Measurements from ENCODE around the gene HMGB4. TPM values are rescaled to one million over a fixed set of nuclear protein-coding genes. Genes with fewer than 3 reads are reported as not detected.

HMGB4 gene
- total and polyA plus RNA-seq, 7 donors = not detected

DNA sequence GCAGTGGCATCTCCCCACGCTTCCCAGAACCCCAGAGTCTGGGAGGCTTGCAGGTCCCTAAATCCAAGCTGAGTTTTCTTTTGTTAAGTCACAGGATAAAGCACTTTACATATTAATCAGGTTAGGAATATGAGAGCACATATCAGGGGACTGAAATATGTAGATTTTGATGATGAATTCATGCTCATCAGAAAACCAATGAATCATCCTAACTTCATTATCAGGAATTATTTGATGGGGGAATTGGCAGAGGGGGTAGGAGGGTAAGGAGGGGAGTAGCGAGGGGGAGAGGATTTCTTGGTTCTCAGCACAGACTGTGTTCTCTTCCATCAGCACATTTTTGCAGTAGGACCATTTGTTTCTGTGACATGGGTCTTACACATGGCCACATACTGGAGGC, 32.1 kb downstream of the HMGB4 start:
- Histone ChIP-seq H3K27me3 (no peaks in the 10 kb centered on the region), H3K27ac (no peak overlapping the region), H3K36me3 (no peaks in the 10 kb centered on the region), H3K9me3 (no peaks in the 10 kb centered on the region), H3K4me3 (no peak overlapping the region), H3K4me1 (no peaks in the 10 kb centered on the region)
- no peak for DNase-seq
- TF ChIP-seq EP300 (IDR thresholded peaks at IDR 0.05) (no peak), POLR2AphosphoS5 (IDR thresholded peaks at IDR 0.05) (no peak)
- TF ChIP-seq, protein P1, sequence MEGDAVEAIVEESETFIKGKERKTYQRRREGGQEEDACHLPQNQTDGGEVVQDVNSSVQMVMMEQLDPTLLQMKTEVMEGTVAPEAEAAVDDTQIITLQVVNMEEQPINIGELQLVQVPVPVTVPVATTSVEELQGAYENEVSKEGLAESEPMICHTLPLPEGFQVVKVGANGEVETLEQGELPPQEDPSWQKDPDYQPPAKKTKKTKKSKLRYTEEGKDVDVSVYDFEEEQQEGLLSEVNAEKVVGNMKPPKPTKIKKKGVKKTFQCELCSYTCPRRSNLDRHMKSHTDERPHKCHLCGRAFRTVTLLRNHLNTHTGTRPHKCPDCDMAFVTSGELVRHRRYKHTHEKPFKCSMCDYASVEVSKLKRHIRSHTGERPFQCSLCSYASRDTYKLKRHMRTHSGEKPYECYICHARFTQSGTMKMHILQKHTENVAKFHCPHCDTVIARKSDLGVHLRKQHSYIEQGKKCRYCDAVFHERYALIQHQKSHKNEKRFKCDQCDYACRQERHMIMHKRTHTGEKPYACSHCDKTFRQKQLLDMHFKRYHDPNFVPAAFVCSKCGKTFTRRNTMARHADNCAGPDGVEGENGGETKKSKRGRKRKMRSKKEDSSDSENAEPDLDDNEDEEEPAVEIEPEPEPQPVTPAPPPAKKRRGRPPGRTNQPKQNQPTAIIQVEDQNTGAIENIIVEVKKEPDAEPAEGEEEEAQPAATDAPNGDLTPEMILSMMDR (IDR thresholded peaks at IDR 0.05) = no peak
- 78 to 92% methylated on average over 2 of the region's 2 CpGs for WGBS, 2 donors
- intact Hi-C loops (cut with DNase I) = no loop called here

DNA sequence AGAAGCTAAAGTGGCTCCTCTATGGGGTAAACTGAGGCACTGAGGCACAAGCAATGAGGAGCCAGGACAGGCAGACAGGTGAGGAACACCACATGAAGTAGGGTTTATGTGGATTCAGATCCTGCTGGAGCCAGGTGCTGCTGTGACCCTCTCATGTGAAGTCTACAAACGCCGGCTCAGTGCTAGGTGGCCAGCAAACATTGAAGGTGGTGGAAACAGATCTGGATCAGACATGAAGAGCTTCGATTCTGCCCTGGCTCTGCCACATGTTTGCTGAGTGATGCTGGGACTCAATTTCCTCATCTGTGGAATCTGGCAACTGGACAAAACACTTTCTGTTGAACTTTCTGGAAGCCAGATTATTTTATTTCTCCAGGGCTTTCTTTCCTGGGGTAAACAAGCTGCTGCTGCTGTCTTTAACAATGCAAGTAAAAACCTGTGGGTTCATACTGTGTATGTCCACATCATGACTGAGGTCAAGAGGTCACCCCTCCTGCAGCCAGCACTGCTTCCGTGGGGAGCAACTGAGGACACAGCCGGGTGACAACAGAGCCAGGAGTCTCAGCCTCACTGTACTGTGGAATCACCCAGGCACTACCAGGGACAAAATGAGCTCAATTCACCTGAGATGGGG, 33.3 kb downstream of the HMGB4 start:
- intact Hi-C loops (cut with DNase I) = no loop called here
- H3K4me1 ChIP-seq = no peaks in the 10 kb centered on the region
- 73 to 80% methylated on average over 5 of the region's 5 CpGs for WGBS, 2 donors
- no peaks in the 10 kb centered on the region for H3K9me3 ChIP-seq
- H3K27me3 ChIP-seq = no peaks in the 10 kb centered on the region
- H3K4me3 ChIP-seq = no peak overlapping the region
- TF ChIP-seq POLR2A (IDR thresholded peaks at IDR 0.05) (no peak), EP300 (IDR thresholded peaks at IDR 0.05) (no peak), POLR2AphosphoS5 (IDR thresholded peaks at IDR 0.05) (no peak)
- TF ChIP-seq, protein P1 (IDR thresholded peaks at IDR 0.05) = no peak
- no peak for DNase-seq
- no peak overlapping the region for H3K27ac ChIP-seq
- H3K36me3 ChIP-seq = no peaks in the 10 kb centered on the region

DNA sequence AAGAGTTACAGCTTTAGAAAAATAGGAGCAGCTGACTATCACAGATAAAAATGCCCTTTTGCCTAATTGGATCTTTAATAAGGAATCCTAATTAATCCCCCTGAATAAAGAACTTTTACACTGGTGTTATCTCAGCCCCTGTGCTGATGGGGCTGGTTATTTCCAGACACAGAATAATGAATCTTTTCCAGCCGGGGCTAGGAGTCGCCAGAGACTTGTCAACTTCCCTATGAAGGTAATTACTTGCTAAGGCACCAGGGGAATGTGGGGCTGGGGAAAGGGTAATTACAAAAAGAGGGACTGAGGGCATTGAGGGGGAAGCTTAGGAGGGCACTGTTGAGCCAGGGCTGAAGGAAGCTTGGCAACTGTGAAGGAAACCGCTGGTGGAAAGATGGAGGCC, 34.5 kb downstream of the HMGB4 start:
- 78 to 81% methylated on average over 3 of the region's 3 CpGs for WGBS, 2 donors
- Histone ChIP-seq H3K9me3 (no peaks in the 10 kb centered on the region), H3K4me3 (no peak overlapping the region), H3K36me3 (no peaks in the 10 kb centered on the region), H3K27me3 (no peaks in the 10 kb centered on the region), H3K4me1 (no peaks in the 10 kb centered on the region), H3K27ac (no peak overlapping the region)
- TF ChIP-seq, protein P1 (IDR thresholded peaks at IDR 0.05) = no peak
- TF ChIP-seq POLR2AphosphoS5 (IDR thresholded peaks at IDR 0.05) (no peak), EP300 (IDR thresholded peaks at IDR 0.05) (no peak), POLR2A (IDR thresholded peaks at IDR 0.05) (no peak)
- no peak for DNase-seq
- intact Hi-C loops (cut with DNase I) = no loop called here

DNA sequence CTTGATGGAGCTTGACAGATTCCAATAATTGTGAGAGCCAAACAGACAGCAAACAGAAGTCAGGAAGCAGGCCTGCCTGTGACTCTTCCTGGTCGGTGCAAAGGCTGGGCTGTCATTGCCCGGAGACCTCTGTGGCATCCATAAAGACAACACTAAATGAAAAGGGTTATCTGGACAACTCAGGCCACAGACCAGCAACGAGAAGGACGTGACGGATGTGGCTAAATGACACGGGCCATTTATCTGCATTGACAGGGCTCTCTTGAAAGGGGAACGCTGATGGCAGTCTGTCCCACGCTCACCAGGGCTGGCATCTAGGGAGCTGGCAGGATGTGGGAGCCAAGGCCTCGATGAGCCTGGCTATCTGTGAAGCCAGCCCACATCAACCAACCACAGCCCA, 35.0 kb downstream of the HMGB4 start:
- no peak for TF ChIP-seq POLR2AphosphoS5 (IDR thresholded peaks at IDR 0.05)
- no peak for TF ChIP-seq EP300 (IDR thresholded peaks at IDR 0.05)
- TF ChIP-seq, protein P1 (IDR thresholded peaks at IDR 0.05) = no peak
- no peak for TF ChIP-seq POLR2A (IDR thresholded peaks at IDR 0.05)
- Histone ChIP-seq H3K27me3 (no peaks in the 10 kb centered on the region), H3K9me3 (no peaks in the 10 kb centered on the region), H3K4me3 (no peak overlapping the region), H3K27ac (no peak overlapping the region), H3K36me3 (no peaks in the 10 kb centered on the region), H3K4me1 (no peaks in the 10 kb centered on the region)
- intact Hi-C loops (cut with DNase I) = no loop called here
- 70 to 75% methylated on average over 9 of the region's 9 CpGs for WGBS, 2 donors
- no peak for DNase-seq

DNA sequence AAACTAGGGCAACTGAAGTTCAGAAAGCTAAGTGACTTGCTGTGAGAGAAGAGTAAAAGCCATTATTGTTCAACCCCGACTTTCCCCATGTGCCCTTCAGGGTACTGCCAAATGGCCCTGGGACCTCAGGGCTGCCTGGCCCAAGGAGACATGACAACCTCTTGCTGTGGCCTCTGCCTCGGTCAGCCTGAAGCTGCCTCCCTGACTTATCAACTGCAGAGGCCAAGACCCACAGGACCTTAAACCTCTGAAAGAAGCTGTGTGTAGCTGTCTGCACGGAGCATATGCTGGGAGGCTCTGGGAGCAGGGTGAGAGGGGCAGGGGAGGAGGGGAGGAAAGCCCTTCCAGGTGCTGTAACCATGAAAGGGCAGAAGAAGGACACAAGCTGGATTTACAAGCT, 35.9 kb downstream of the HMGB4 start:
- no peak for DNase-seq

More for the DNA sequence above, 35.9 kb downstream of the HMGB4 start:
- Histone ChIP-seq H3K27me3 (no peaks in the 10 kb centered on the region), H3K4me1 (no peaks in the 10 kb centered on the region), H3K9me3 (no peaks in the 10 kb centered on the region), H3K27ac (no peak overlapping the region), H3K36me3 (no peaks in the 10 kb centered on the region), H3K4me3 (no peak overlapping the region)
- intact Hi-C loops (cut with DNase I) = no loop called here
- no peak for TF ChIP-seq EP300 (IDR thresholded peaks at IDR 0.05)
- TF ChIP-seq, protein P1 (IDR thresholded peaks at IDR 0.05) = no peak
- TF ChIP-seq POLR2AphosphoS5 (IDR thresholded peaks at IDR 0.05) = no peak
- no peak for TF ChIP-seq POLR2A (IDR thresholded peaks at IDR 0.05)
- WGBS, 2 donors = 59 to 80% methylated on average over 3 of the region's 3 CpGs
